SK-N-SH treated with all-trans-retinoic acid at 6 μM for 48 hours (cell line): ENCODE data around the gene CACTIN.

Experiments
- ARNTL ChIP-seq: fragments of 450-650 bp; formaldehyde crosslinking; IDR thresholded peaks from 2 replicates; pipeline ENCODE4 v1.5.0; 2020; ENCODE audit warnings: low read depth, mild to moderate bottlenecking, moderate library complexity, borderline replicate concordance
- OSR1 ChIP-seq: fragments of 250-450 bp; sonication (Bioruptor Pico); IDR thresholded peaks from 2 replicates; pipeline ENCODE4 v1.8.0; 2022; ENCODE audit warnings: moderate library complexity, mild to moderate bottlenecking, inconsistent platforms
- TCF4 ChIP-seq: fragments of 250-450 bp; sonication (Bioruptor Pico); IDR thresholded peaks from 2 replicates; pipeline ENCODE4 v1.8.0; 2021; ENCODE audit warnings: mild to moderate bottlenecking, moderate library complexity, borderline replicate concordance
- ZFP3 ChIP-seq: fragments of 250-450 bp; sonication (Bioruptor Pico); IDR thresholded peaks from 2 replicates; pipeline ENCODE4 v1.5.0; 2020; ENCODE audit warnings: mild to moderate bottlenecking, moderate library complexity
- ZFP30 ChIP-seq: fragments of 450-650 bp; formaldehyde crosslinking; IDR thresholded peaks from 2 replicates; pipeline ENCODE4 v1.5.0; 2022; ENCODE audit warnings: mild to moderate bottlenecking, moderate library complexity
- ZNF8 ChIP-seq: fragments of 450-650 bp; formaldehyde crosslinking; IDR thresholded peaks from 2 replicates; pipeline ENCODE4 v1.5.0; 2020; ENCODE audit warnings: mild to moderate bottlenecking, moderate library complexity
- TF ChIP-seq, protein P1 (sequence below): fragments of 250-450 bp; sonication (Bioruptor Pico); IDR thresholded peaks from 2 replicates; pipeline ENCODE4 v1.8.0; 2021; ENCODE audit warnings: low read depth, mild to moderate bottlenecking, moderate library complexity, borderline replicate concordance

DNA sequence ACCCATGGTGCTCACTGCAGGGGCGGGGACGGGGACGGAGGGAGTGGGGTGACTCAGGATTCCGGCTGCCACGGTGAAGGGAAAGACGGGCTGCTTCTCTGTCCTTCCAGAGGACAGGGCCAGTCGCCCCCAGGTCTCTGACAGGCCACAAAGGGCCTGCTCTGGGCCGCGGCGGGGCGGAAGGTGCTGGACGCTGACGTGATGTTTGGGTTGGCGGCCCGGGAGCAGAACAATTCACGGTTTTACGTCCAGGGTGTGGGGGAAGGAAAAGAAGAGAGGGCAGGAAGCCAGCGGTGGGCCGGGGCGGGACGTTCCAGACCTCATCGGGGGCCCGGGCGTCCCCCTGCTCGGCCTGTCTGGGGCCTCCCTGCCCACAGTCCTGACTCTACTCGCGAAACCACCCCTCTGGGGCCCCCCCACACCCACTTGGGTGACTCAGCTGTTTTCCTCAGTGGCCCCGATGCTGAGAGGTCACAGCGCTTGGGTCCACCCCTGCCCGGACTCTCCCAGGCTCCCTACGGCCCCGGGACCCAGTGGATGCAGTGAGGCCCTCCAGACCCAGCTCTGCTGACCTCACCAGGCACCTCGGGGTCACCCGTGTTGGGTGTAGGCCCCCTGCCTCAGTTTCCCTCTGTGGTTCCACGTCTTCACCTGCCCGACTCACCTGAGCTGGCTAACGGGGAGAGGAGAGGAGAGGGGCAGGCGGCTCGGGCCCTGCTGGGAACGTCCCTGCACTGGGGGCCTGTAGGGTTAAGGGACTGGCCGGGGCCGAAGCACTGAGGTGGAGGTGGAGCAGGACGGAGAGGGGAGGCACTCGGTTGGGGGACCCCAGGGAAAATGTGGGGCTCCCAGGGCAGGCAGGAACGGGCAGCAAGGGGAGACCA lies 44.4 kb upstream of the CACTIN start:
- TF ChIP-seq ZFP3 (CRISPR knock-in tag) (no peak), OSR1 (CRISPR knock-in tag) (no peak), ZNF8 (no peak), TCF4 (CRISPR knock-in tag) (no peak), ARNTL (no peak), ZFP30 (CRISPR knock-in tag) (no peak)
- TF ChIP-seq, protein P1, sequence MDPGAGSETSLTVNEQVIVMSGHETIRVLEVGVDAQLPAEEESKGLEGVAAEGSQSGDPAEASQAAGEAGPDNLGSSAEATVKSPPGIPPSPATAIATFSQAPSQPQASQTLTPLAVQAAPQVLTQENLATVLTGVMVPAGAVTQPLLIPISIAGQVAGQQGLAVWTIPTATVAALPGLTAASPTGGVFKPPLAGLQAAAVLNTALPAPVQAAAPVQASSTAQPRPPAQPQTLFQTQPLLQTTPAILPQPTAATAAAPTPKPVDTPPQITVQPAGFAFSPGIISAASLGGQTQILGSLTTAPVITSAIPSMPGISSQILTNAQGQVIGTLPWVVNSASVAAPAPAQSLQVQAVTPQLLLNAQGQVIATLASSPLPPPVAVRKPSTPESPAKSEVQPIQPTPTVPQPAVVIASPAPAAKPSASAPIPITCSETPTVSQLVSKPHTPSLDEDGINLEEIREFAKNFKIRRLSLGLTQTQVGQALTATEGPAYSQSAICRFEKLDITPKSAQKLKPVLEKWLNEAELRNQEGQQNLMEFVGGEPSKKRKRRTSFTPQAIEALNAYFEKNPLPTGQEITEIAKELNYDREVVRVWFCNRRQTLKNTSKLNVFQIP (CRISPR knock-in tag) = no peak
